GM12873 (cell line): Measurements from ENCODE around the gene BOD1.

ENCODE experiments used
- CTCF ChIP-seq: IDR thresholded peaks from 2 replicates; pipeline ENCODE4 v1.5.1; 2012; ENCODE audit warnings: low read depth, mild to moderate bottlenecking, moderate library complexity, low read length, control low read depth; ENCODE audit not compliant: insufficient read depth; ENCODE audit errors: missing control alignments

BOD1 gene

GRCh38 chr5:173616577-173617118, at the start of gene BOD1:
BOD1 (minus strand) TSS chr5:173616650; CDS start chr5:173616436, 214 bp downstream.
- no peak for TF ChIP-seq CTCF

DNA sequence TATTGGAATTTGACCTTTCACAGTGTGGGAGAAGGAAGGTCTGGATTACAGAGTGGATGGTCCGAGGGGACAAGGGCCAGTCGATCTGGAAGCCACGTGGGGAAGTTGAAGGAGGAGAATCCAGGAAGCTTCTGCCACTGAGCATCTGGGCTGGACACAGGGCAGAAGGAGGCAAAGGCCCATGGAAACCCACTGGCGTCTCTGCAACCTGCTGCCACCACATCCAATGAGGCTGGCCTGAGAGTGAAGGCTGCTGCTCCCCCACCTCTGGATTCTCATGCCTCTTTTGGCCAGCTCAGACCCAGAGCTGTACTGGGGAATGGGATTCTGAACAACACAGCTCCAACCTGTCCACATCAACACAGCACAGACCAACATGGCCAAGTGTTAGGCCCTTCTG, 48.9 kb upstream of the BOD1 start:
- no peak for TF ChIP-seq CTCF

GRCh38 chr5:173664154-173664526, 47.7 kb upstream of the BOD1 start:
- no peak for TF ChIP-seq CTCF

GRCh38 chr5:173663352-173664153, 47.1 kb upstream of the BOD1 start:
- no peak for TF ChIP-seq CTCF

GRCh38 chr5:173662581-173663351, 46.3 kb upstream of the BOD1 start:
- no peak for TF ChIP-seq CTCF

DNA sequence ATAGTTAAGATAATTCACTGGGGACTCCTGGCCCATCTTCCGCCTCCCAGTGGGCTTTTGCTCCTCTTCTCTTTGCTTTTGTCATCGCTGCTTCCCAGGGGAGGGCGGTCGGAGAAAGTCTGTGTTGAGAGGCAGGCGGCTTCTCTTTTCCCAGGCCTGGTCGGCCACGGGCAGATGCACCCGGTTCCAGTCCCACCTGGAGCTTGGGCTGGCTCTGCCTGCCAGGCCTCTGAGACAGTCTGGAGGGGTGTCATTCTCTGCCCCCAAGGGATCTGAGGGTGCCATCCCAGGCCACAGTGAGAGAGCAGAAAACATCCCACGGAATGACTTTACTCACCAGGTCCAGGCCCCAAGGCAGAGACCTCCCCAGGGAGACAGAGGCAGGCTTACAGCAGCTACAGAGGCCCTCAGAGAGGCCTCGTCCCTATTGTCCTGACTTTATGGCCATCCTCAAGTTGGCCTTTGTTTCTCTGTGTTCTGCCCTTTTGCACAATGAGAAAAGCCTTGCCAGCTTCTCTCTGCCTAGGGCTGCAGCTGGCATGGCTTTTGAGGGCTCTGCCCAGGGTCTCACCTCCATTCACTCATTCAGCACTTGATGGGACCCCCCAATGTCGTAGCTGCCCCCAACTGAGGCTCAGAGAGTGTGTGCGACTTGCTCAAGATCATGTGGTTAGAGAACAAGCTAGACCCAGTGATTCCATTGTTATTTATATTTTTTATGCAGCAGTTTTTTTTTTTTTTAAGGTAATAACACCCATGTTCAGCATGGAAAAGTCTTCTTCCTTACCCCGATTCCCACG, 44.2 kb upstream of the BOD1 start:
- TF ChIP-seq CTCF, result no peak
